ENCODE results near the gene PRODH2.

Gene PRODH2

DNA sequence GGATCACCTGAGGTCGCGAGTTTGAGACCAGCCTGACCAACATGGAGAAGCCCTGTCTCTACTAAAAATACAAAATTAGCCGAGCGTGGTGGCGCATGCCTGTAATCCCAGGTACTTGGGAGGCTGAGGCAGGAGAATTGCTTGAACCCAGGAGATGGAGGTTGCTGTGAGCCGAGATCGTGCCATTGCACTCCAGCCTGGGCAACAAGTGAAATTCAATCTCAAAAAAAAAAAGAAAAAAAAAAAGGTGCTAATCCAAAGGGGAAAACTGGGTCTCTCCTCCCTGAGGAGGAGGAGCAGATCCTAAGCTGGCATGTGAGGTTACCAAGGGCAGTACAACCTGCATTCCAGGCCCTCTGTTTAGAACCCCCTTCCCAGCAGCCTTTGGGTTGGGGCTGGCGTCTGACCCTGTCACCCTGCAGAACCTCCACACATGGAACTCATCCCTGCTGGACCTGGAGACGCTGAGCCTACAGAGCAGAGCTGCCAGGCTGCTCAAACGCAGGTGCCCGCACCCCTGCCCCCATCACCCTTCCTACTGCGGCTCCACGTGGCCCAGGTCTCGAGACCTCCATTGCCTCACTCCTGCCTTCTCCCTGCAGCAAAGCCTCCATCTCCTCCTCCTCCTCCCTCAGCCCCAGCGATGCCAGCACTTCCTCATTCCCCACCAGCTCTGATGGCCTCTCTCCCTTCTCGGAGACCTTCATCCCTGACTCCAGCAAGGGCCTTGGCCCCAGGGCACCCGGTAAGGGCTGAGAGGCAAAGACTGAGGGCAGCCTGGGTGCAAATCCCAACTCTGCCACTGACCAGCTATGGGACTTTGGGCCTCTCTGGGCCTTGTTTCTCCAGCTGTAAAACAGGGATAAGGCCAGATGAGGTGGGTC, 48.0 kb downstream of the PRODH2 start:
- Histone ChIP-seq H3K4ac (ENCODE audit: low read depth, low read length) (no peak overlapping the region), H3K9ac (ENCODE audit: low read length) (no peak overlapping the region), H4K5ac (ENCODE audit: low read length) (no peak overlapping the region), H2BK120ac (ENCODE audit: low read depth, low read length) (no peak overlapping the region), H2BK5ac (ENCODE audit: low read length) (no peak overlapping the region), H3K4me1 (ENCODE audit: control insufficient read depth, low read depth, low read length) (no peaks in the 10 kb centered on the region), H3K18ac (ENCODE audit: low read length) (no peak overlapping the region), H3K79me1 (ENCODE audit: low read length) (peaks cover 2% of the 10 kb centered on the region), H3K4me2 (ENCODE audit: low read length) (no peak overlapping the region), H4K8ac (ENCODE audit: low read depth, low read length) (no peak overlapping the region), H2AK5ac (ENCODE audit: low read length) (no peak overlapping the region), H3K79me2 (ENCODE audit: control insufficient read depth, insufficient read depth, low read length) (peaks cover 2% of the 10 kb centered on the region), H3K23ac (ENCODE audit: low read length) (no peak overlapping the region), H3K4me3 (ENCODE audit: low read length) (no peak overlapping the region), H2BK15ac (replicated peaks; ENCODE audit: low read depth) (no peak overlapping the region), H3K27ac (ENCODE audit: low read depth, low read length) (no peak overlapping the region), H3K27me3 (ENCODE audit: insufficient read depth, low read length, poor library complexity) (no peaks in the 10 kb centered on the region), H3K56ac (ENCODE audit: low read length) (no peak overlapping the region), H3K36me3 (ENCODE audit: control insufficient read depth, insufficient read depth, low read length) (peaks cover 11% of the 10 kb centered on the region)
- no CpG with 5 or more reads among the region's 17 CpGs for WGBS (ENCODE audit: extremely low coverage, insufficient coverage, low lambda C conversion rate)
- no peak for DNase-seq

DNA sequence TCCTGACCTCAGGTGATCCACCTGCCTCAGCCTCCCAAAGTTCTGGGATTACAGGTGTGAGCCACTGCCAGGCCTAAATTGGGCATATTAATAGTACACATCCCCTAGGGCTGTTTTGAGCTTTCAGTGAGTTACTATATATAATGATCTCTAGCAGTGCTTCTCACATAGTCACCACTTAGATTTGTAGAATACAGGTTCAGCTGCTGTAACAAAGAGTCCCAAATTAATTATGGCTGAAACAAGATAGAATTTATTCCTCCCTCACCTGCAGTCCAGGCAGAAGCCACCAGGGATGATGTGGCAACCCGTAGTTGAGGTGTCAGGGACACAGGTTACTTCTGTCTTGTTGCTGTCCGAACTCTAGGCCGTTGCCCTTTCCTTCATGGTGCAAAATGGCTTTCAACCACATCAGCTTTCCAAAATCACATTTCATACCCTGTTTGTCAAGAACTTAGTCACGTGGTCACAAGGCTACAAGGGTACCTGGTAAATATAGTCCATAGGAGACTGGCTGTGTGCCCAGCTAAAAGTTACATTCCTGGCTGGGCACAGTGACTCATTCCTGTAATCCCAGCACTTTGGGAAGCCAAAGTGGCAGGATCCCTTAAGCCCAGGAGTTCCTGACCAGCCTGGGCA, 51.8 kb downstream of the PRODH2 start:
- H3K18ac ChIP-seq (ENCODE audit: low read length), result no peak overlapping the region
- DNase-seq, result no peak
- H2BK15ac ChIP-seq (replicated peaks; ENCODE audit: low read depth), result no peak overlapping the region
- no peak overlapping the region for H3K4ac ChIP-seq (ENCODE audit: low read depth, low read length)
- no peak overlapping the region for H3K27ac ChIP-seq (ENCODE audit: low read depth, low read length)
- no peak overlapping the region for H2BK5ac ChIP-seq (ENCODE audit: low read length)
- H3K56ac ChIP-seq (ENCODE audit: low read length), result no peak overlapping the region
- no peak overlapping the region for H2AK5ac ChIP-seq (ENCODE audit: low read length)
- peaks cover 9% of the 10 kb centered on the region for H3K36me3 ChIP-seq (ENCODE audit: control insufficient read depth, insufficient read depth, low read length)
- no peak overlapping the region for H3K4me3 ChIP-seq (ENCODE audit: low read length)
- no peak overlapping the region for H3K9ac ChIP-seq (ENCODE audit: low read length)
- no peak overlapping the region for H2BK120ac ChIP-seq (ENCODE audit: low read depth, low read length)
- H3K27me3 ChIP-seq (ENCODE audit: insufficient read depth, low read length, poor library complexity), result no peaks in the 10 kb centered on the region
- WGBS (ENCODE audit: extremely low coverage, insufficient coverage, low lambda C conversion rate), result no CpG with 5 or more reads among the region's 4 CpGs
- H4K8ac ChIP-seq (ENCODE audit: low read depth, low read length), result no peak overlapping the region
- H3K23ac ChIP-seq (ENCODE audit: low read length), result no peak overlapping the region
- H3K4me1 ChIP-seq (ENCODE audit: control insufficient read depth, low read depth, low read length), result no peaks in the 10 kb centered on the region
- no peak overlapping the region for H3K4me2 ChIP-seq (ENCODE audit: low read length)
- H3K79me1 ChIP-seq (ENCODE audit: low read length), result peaks cover 9% of the 10 kb centered on the region
- H4K5ac ChIP-seq (ENCODE audit: low read length), result no peak overlapping the region
- H3K79me2 ChIP-seq (ENCODE audit: control insufficient read depth, insufficient read depth, low read length), result peaks cover 4% of the 10 kb centered on the region

DNA sequence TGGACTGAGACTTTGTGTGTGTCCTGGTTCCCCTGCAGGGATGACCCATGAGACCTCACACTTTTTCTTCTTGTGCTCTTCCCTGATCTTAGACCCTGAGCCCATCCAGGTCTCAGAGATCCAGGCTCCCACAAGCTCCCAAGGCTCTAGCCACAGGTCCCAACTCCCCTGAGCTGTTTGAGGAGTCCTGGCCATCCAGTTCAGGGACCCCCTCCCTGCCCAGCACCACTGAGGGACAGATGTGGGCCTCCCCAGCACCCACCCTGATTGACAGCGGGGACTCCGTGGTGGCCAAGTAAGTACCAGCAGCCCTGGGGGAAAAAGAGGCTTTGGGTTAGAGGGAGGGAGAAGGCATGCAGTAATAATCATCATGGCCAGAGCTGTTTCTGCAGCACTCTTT, 52.9 kb downstream of the PRODH2 start:
- Histone ChIP-seq H3K36me3 (ENCODE audit: control insufficient read depth, insufficient read depth, low read length) (peaks cover 6% of the 10 kb centered on the region), H3K79me2 (ENCODE audit: control insufficient read depth, insufficient read depth, low read length) (peaks cover 4% of the 10 kb centered on the region), H3K9ac (ENCODE audit: low read length) (no peak overlapping the region), H3K4ac (ENCODE audit: low read depth, low read length) (no peak overlapping the region), H3K18ac (ENCODE audit: low read length) (no peak overlapping the region), H2BK5ac (ENCODE audit: low read length) (no peak overlapping the region), H2BK120ac (ENCODE audit: low read depth, low read length) (no peak overlapping the region), H3K27ac (ENCODE audit: low read depth, low read length) (no peak overlapping the region), H3K4me1 (ENCODE audit: control insufficient read depth, low read depth, low read length) (no peaks in the 10 kb centered on the region), H4K5ac (ENCODE audit: low read length) (no peak overlapping the region), H3K27me3 (ENCODE audit: insufficient read depth, low read length, poor library complexity) (no peaks in the 10 kb centered on the region), H3K79me1 (ENCODE audit: low read length) (peaks cover 9% of the 10 kb centered on the region), H3K4me3 (ENCODE audit: low read length) (no peak overlapping the region), H2BK15ac (replicated peaks; ENCODE audit: low read depth) (no peak overlapping the region), H3K4me2 (ENCODE audit: low read length) (no peak overlapping the region), H2AK5ac (ENCODE audit: low read length) (no peak overlapping the region), H4K8ac (ENCODE audit: low read depth, low read length) (no peak overlapping the region), H3K56ac (ENCODE audit: low read length) (no peak overlapping the region), H3K23ac (ENCODE audit: low read length) (no peak overlapping the region)
- no peak for DNase-seq
- WGBS (ENCODE audit: extremely low coverage, insufficient coverage, low lambda C conversion rate), result no CpG with 5 or more reads among the region's 2 CpGs

DNA sequence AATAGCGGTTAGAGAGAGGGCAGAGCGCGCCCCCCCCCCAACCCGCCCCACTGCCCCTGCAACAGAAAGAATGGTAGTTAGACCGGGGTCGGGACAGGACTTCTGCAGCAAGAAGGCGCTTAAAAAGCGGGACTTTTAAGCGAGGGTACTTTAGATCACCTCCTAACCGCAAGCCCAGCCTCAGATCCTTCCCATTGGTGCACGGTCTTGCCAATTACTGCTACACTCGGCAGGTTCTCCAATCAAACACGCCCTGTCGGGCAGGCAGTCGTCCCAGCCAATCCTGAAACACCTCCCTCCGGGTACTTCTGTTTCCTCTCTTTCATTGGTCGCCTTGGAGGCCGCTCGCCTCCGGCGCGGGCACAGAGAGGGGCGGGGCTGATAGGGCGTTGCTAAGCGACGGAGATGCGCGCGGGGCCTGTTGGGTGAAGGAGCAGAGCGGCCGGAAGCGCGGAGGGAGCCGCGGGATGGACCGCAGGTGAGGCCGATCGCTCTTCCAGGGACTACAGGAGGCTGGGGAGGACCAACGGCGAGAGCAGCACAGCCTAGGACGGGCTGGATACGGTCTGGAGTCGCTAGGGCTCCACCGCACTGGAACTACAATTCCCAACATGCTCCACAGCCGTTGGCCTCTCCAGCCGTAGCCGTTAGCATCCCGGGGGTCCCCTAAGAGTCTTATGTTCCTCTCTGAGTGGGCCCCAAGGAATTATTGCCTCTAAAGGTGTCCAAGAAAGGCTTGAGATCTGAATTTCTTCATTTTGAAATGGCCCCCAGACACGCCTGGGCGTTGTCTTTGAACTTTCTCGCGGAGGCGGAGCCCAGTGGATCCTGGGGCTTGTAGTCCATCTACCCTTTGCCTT, 54.7 kb downstream of the PRODH2 start, which contains the start of gene PROSER3:
TSS of gene PROSER3 (plus strand) at position 428 of the 860 bp plus-strand sequence. CDS start at position 468, 40 bp downstream.
- peak; percentile 100 for DNase-seq
- Histone ChIP-seq H3K27me3 (ENCODE audit: insufficient read depth, low read length, poor library complexity) (no peaks in the 10 kb centered on the region), H3K23ac (ENCODE audit: low read length) (no peak within 1 kb of the TSS), H2BK5ac (ENCODE audit: low read length) (peak within 1 kb of the TSS; percentile 75), H3K36me3 (ENCODE audit: control insufficient read depth, insufficient read depth, low read length) (peaks cover 6% of the 10 kb centered on the region), H3K4ac (ENCODE audit: low read depth, low read length) (peak within 1 kb of the TSS; percentile 90), H3K4me1 (ENCODE audit: control insufficient read depth, low read depth, low read length) (no peaks in the 10 kb centered on the region), H4K8ac (ENCODE audit: low read depth, low read length) (peak within 1 kb of the TSS; percentile 39), H3K27ac (ENCODE audit: low read depth, low read length) (peak within 1 kb of the TSS; percentile 87), H3K4me3 (ENCODE audit: low read length) (peak within 1 kb of the TSS; percentile 93), H4K5ac (ENCODE audit: low read length) (no peak within 1 kb of the TSS), H3K79me2 (ENCODE audit: control insufficient read depth, insufficient read depth, low read length) (peaks cover 4% of the 10 kb centered on the region), H3K18ac (ENCODE audit: low read length) (peak within 1 kb of the TSS; percentile 73), H2BK120ac (ENCODE audit: low read depth, low read length) (no peak within 1 kb of the TSS), H3K9ac (ENCODE audit: low read length) (peak within 1 kb of the TSS; percentile 94), H2AK5ac (ENCODE audit: low read length) (no peak within 1 kb of the TSS), H2BK15ac (replicated peaks; ENCODE audit: low read depth) (no peak within 1 kb of the TSS), H3K4me2 (ENCODE audit: low read length) (peak within 1 kb of the TSS; percentile 58), H3K79me1 (ENCODE audit: low read length) (peaks cover 9% of the 10 kb centered on the region), H3K56ac (ENCODE audit: low read length) (peak within 1 kb of the TSS; percentile 99)
- WGBS (ENCODE audit: extremely low coverage, insufficient coverage, low lambda C conversion rate), result no CpG with 5 or more reads among the region's 53 CpGs

DNA sequence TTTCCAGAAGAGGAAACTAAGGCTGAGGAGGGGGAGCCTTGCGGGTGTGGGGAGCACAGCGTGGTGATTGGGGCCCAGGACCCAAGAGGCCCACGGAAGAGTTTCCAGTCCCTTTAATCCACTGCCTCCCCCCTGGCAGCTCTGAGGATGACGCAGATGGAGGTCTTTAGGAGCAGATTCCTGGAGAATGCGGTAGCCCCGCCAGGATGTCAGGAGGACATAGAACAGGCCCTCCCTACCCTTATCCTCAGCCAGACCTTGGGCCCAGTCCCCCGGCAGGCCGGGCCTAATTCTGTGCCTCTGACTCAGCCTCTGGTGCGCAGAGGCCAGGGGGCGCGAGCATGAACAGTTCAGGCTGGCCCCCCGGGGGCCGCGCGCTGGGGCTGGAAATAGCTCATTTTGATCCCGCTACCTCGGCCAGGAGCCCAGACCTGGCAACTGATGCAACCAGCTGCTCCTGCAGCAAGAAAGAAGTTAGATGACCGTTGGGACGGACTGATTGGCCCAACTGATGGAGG, 55.4 kb downstream of the PRODH2 start:
- no peak overlapping the region for H2BK15ac ChIP-seq (replicated peaks; ENCODE audit: low read depth)
- peak overlapping the region; percentile 16 for H3K4me3 ChIP-seq (ENCODE audit: low read length)
- H3K18ac ChIP-seq (ENCODE audit: low read length), result peak overlapping the region; percentile 73
- H2AK5ac ChIP-seq (ENCODE audit: low read length), result no peak overlapping the region
- H3K27me3 ChIP-seq (ENCODE audit: insufficient read depth, low read length, poor library complexity), result no peaks in the 10 kb centered on the region
- no peak overlapping the region for H4K5ac ChIP-seq (ENCODE audit: low read length)
- H3K23ac ChIP-seq (ENCODE audit: low read length), result no peak overlapping the region
- H3K27ac ChIP-seq (ENCODE audit: low read depth, low read length), result peak overlapping the region; percentile 87
- H3K4me1 ChIP-seq (ENCODE audit: control insufficient read depth, low read depth, low read length), result no peaks in the 10 kb centered on the region
- DNase-seq, result peak; percentile 90
- peak overlapping the region; percentile 88 for H3K56ac ChIP-seq (ENCODE audit: low read length)
- peaks cover 6% of the 10 kb centered on the region for H3K36me3 ChIP-seq (ENCODE audit: control insufficient read depth, insufficient read depth, low read length)
- H3K4me2 ChIP-seq (ENCODE audit: low read length), result peak overlapping the region; percentile 54
- no peak overlapping the region for H2BK120ac ChIP-seq (ENCODE audit: low read depth, low read length)
- H2BK5ac ChIP-seq (ENCODE audit: low read length), result no peak overlapping the region
- peak overlapping the region; percentile 39 for H4K8ac ChIP-seq (ENCODE audit: low read depth, low read length)
- peak overlapping the region; percentile 82 for H3K4ac ChIP-seq (ENCODE audit: low read depth, low read length)
- WGBS (ENCODE audit: extremely low coverage, insufficient coverage, low lambda C conversion rate), result no CpG with 5 or more reads among the region's 19 CpGs
- H3K79me2 ChIP-seq (ENCODE audit: control insufficient read depth, insufficient read depth, low read length), result peaks cover 4% of the 10 kb centered on the region
- H3K79me1 ChIP-seq (ENCODE audit: low read length), result peaks cover 9% of the 10 kb centered on the region
- peak overlapping the region; percentile 75 for H3K9ac ChIP-seq (ENCODE audit: low read length)

Data from mesendoderm (in vitro differentiated cells).